GM20000 (cell line): ENCODE data around the gene TTC29.

Source experiments
- DNase-seq: peaks from one replicate; pipeline ENCODE4 v3.0.0; 2012; ENCODE audit warnings: low spot score
- TF ChIP-seq, protein P1 (sequence below): IDR thresholded peaks from 2 replicates; pipeline ENCODE4 v1.5.1; 2012; ENCODE audit warnings: mild to moderate bottlenecking, control low read depth; ENCODE audit errors: extremely low read depth, missing control alignments

Gene TTC29

DNA sequence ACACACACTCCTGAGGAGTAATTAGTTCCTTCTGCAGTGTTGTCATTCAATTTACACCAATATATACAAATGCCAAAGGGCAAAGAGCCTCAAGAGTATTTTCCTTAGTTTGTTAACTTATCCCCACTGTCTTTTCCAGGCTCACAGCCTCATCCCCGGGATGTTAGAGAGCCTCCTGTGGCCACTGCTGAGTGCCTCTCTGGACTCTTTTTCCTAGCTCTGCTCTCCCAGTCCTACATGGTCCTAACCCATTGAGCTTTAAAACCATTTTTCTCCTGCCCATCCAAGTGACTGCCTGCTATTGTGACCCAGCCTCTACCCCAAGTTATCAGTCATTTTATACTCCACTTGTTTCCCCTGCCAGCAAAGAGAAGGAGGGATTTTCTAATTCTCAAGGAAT is 23.5 kb upstream of the TTC29 start:
- DNase-seq: no peak
- TF ChIP-seq, protein P1, sequence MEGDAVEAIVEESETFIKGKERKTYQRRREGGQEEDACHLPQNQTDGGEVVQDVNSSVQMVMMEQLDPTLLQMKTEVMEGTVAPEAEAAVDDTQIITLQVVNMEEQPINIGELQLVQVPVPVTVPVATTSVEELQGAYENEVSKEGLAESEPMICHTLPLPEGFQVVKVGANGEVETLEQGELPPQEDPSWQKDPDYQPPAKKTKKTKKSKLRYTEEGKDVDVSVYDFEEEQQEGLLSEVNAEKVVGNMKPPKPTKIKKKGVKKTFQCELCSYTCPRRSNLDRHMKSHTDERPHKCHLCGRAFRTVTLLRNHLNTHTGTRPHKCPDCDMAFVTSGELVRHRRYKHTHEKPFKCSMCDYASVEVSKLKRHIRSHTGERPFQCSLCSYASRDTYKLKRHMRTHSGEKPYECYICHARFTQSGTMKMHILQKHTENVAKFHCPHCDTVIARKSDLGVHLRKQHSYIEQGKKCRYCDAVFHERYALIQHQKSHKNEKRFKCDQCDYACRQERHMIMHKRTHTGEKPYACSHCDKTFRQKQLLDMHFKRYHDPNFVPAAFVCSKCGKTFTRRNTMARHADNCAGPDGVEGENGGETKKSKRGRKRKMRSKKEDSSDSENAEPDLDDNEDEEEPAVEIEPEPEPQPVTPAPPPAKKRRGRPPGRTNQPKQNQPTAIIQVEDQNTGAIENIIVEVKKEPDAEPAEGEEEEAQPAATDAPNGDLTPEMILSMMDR: no peak

DNA sequence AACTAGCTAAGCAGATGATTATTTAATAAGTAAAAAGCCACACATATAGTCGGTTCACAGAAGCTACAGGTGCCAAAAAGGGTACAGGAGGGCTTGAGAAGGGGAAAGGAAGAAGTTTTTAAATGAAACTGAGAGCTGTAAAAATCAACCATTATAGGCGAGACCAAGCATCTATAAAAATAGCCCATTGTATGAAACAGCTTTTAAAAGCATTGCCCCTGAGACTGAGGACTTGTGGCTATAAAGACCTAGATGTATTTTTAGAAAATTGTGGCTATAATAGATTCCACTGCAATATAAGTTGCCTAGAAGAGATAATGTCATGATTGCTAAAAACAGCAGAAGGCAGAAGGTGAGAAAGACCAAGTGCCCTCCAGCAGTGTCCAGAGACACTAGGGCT is 15.0 kb upstream of the TTC29 start:
- TF ChIP-seq, protein P1: no peak
- DNase-seq: no peak

DNA sequence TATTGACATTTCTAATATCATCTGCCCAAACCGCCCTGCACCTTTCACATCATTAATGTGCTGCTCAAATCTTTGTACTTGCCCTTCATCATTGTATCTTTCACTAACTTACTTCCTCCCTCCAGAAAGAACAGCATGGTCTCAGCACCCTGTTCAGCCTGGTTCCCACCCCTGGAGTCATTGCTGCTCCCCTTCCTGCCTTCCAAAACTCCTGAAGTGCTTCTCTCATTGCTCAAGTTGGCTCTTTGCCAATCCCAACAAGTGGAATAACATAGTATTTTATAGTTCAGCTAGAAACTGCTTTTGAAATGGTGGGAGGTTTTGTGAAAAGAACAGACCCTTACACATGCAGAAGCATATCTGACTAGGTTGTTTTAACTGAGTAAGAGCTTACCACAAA is 14.0 kb upstream of the TTC29 start:
- DNase-seq: no peak
- TF ChIP-seq, protein P1: no peak

DNA sequence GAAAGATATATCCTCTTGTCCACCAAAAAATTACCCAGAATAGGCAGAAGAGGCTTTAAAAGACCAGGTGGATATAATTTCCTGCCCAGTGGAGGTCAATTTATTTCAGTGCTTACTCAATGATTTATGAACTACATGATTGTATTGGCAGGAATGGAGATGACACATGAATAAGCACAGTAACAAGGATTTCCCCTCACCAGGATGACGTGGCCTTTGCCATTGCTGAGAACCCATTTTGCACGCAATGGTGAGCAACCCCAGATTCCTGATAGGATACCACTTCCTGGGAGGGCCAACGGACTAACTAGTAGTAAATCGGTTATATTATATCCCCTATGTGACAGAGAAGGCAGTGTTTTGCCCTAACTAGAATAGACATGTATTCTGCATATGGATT is 11.6 kb upstream of the TTC29 start:
- TF ChIP-seq, protein P1: no peak
- DNase-seq: no peak

DNA sequence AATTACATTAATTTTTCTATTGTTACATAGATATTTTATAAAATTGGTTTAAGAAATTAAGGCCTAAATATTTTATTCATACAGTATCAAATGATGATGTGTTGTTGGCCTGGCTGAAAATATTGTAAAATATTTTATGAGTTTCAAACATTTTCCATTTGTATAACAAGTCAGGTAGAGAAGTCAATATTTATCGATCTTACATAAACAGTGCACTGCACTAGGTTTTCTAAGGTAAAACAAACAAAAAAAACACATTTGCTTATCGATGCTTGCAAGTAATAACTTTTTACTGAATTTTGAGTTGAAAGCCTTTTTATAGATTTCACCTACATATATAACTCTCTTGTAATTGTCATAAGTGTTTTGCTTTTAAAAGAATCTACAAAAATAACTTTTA is 7.2 kb upstream of the TTC29 start:
- TF ChIP-seq, protein P1: no peak
- no peak for DNase-seq

DNA sequence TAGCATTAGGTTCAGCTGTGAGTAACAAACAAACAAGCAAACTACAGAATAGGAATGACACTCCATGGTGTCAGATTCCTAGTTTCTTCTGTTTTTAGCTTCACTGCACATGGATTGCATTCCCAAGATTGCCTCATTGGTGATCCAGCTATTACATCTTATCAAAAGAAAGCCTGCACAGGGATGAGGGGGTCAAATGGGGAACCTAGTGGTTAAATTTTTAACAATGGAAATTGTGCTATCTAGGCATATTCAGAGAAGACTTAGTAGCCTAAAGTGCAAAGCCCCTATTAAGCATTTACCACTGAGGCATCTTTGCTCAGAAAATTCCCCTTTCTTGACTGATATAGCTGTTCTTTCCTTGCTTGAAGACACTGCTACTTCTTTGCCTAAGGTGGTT is 3.9 kb upstream of the TTC29 start:
- DNase-seq: no peak
- TF ChIP-seq, protein P1: no peak

DNA sequence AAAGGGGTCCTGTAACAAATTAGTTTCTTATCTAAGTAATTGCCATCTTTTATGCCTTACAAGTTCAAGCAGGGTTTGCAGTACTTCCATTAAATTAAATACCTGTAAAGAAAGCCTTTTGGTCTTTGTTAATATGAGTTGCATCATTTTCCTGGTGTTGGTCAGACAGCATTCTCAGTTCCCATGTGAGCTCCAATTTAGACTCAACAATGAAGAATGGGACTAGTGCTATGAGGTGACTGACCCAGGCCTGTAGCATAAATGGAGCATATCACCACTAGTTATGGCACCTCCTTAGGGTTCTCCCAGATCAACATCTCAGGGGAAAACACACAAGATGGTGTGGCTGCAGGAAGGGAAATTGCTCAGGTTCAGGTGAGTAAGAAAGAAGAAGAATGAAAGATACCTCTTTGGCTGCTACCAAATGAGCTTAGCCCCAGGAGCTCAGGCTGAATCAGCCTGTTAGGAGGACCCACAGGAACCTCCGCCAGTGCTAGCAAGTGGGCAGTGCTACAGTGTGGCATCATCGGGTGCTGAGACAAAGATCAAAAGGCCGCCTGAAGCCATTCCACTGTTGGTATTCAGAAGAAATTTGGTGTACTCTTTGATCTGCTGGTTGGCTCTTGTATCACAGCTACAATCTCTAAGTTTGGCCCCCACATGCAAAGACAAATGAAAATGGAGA is 1.8 kb downstream of the TTC29 start:
- no peak for DNase-seq
- TF ChIP-seq, protein P1: no peak
